Trophoblast cell (in vitro differentiated cells and primary cell): ENCODE data around the gene GNAL.

Experiments
- DNase-seq, 2 donors: peaks; one replicate each; pipeline ENCODE4 v3.0.0-alpha.2; 2016
- H2AFZ ChIP-seq: 2 replicates; pipeline ENCODE4 v1.6.1; 2013; ENCODE audit warnings: low read length, moderate library complexity, mild to moderate bottlenecking; ENCODE audit not compliant: insufficient read depth, poor library complexity
- H2AK5ac ChIP-seq: 2 replicates; pipeline ENCODE4 v1.6.1; 2013; ENCODE audit warnings: mild to moderate bottlenecking, low read length
- H2BK120ac ChIP-seq: 2 replicates; pipeline ENCODE4 v1.6.1; 2013; ENCODE audit warnings: low read length, mild to moderate bottlenecking, moderate library complexity; ENCODE audit not compliant: insufficient read depth, poor library complexity
- H2BK12ac ChIP-seq: 2 replicates; pipeline ENCODE4 v1.6.1; 2013; ENCODE audit warnings: mild to moderate bottlenecking, low read length, moderate library complexity
- H2BK5ac ChIP-seq: 2 replicates; pipeline ENCODE4 v1.6.1; 2013; ENCODE audit warnings: low read length, low read depth, moderate library complexity, mild to moderate bottlenecking; ENCODE audit not compliant: poor library complexity
- H3K14ac ChIP-seq: 2 replicates; pipeline ENCODE4 v1.6.1; 2013; ENCODE audit warnings: mild to moderate bottlenecking, low read length
- H3K18ac ChIP-seq: 2 replicates; pipeline ENCODE4 v1.6.1; 2013; ENCODE audit warnings: mild to moderate bottlenecking, low read length
- H3K23ac ChIP-seq: 2 replicates; pipeline ENCODE4 v1.6.1; 2013; ENCODE audit warnings: low read length
- H3K27ac ChIP-seq: 2 replicates; pipeline ENCODE4 v1.5.1; 2013; ENCODE audit warnings: low read depth, mild to moderate bottlenecking, inconsistent platforms, low read length, moderate library complexity
- H3K27me3 ChIP-seq: 2 replicates; pipeline ENCODE4 v1.6.1; 2013; ENCODE audit warnings: inconsistent platforms, mild to moderate bottlenecking, low read length, moderate library complexity; ENCODE audit not compliant: insufficient read depth
- H3K36me3 ChIP-seq, 2 experiments: 1 replicate in 1 of 2; 2 replicates in 1 of 2; pipeline ENCODE4 v1.6.1; 2013; ENCODE audit warnings: low read length in 2 of 2, mild to moderate bottlenecking in 2 of 2, moderate library complexity in 1 of 2; ENCODE audit not compliant: insufficient read depth in 2 of 2, control insufficient read depth in 1 of 2
- H3K4ac ChIP-seq: 2 replicates; pipeline ENCODE4 v1.6.1; 2013; ENCODE audit warnings: low read depth, mild to moderate bottlenecking, low read length, moderate library complexity
- H3K4me1 ChIP-seq, 2 experiments: 1 replicate in 1 of 2; 2 replicates in 1 of 2; pipeline ENCODE4 v1.6.1; 2013; ENCODE audit warnings: low read length in 2 of 2, mild to moderate bottlenecking in 2 of 2, moderate library complexity in 1 of 2; ENCODE audit not compliant: insufficient read depth in 2 of 2, control insufficient read depth in 1 of 2
- H3K4me2 ChIP-seq: 2 replicates; pipeline ENCODE4 v1.6.1; 2013; ENCODE audit warnings: inconsistent platforms, mild to moderate bottlenecking, low read length, moderate library complexity
- H3K4me3 ChIP-seq: 2 replicates; pipeline ENCODE4 v1.5.1; 2013; ENCODE audit warnings: mild to moderate bottlenecking, low read depth, low read length, inconsistent platforms
- H3K79me1 ChIP-seq: one replicate; pipeline ENCODE4 v1.6.1; 2013; ENCODE audit warnings: low read length
- H3K79me2 ChIP-seq: 2 replicates; pipeline ENCODE4 v1.6.1; 2013; ENCODE audit warnings: low read length, mild to moderate bottlenecking; ENCODE audit not compliant: control insufficient read depth, insufficient read depth, poor library complexity
- H3K9ac ChIP-seq: 2 replicates; pipeline ENCODE4 v1.6.1; 2013; ENCODE audit warnings: mild to moderate bottlenecking, low read length
- H3K9me3 ChIP-seq: 2 replicates; pipeline ENCODE4 v1.6.1; 2013; ENCODE audit warnings: low read depth, mild to moderate bottlenecking, control low read depth, inconsistent platforms, low read length; ENCODE audit not compliant: insufficient read depth
- H4K12ac ChIP-seq: 2 replicates; pipeline ENCODE4 v1.6.1; 2013; ENCODE audit warnings: low read depth, mild to moderate bottlenecking, low read length, moderate library complexity
- H4K8ac ChIP-seq: 2 replicates; pipeline ENCODE4 v1.6.1; 2013; ENCODE audit warnings: low read depth, mild to moderate bottlenecking, low read length, moderate library complexity
- H4K91ac ChIP-seq: one replicate; pipeline ENCODE4 v1.6.1; 2013; ENCODE audit warnings: low read depth, mild to moderate bottlenecking, low read length, moderate library complexity
- WGBS: extraction: QIAGEN DNeasy Blood & Tissue Kit; methylation state at CpG from one replicate; pipeline ENCODE4 v1.1.7; 2013; ENCODE audit warnings: missing lambda C conversion rate; ENCODE audit not compliant: insufficient read length, insufficient coverage; ENCODE audit errors: extremely low coverage; 5-methylcytosine and 5-hydroxymethylcytosine counted together

The GNAL gene

GRCh38 chr18:11823545-11823944 lies 134.5 kb downstream of the GNAL start:
- no peak overlapping the region for H2BK120ac ChIP-seq
- H3K14ac ChIP-seq, result no peak overlapping the region
- no peak overlapping the region for H2BK12ac ChIP-seq
- H3K4ac ChIP-seq, result no peak overlapping the region
- H2AFZ ChIP-seq, result no peak overlapping the region
- H3K18ac ChIP-seq, result no peak overlapping the region
- H3K27ac ChIP-seq, result no peak overlapping the region
- no peak overlapping the region for H2AK5ac ChIP-seq
- H2BK5ac ChIP-seq, result no peak overlapping the region
- H3K4me2 ChIP-seq, result no peak overlapping the region
- no peaks in the 10 kb centered on the region for H3K79me2 ChIP-seq
- H3K4me1 ChIP-seq, result no peaks in the 10 kb centered on the region
- no peaks in the 10 kb centered on the region for H3K36me3 ChIP-seq
- H3K4me3 ChIP-seq, result no peak overlapping the region
- no peak overlapping the region for H4K12ac ChIP-seq
- H4K91ac ChIP-seq, result no peak overlapping the region
- no peak overlapping the region for H4K8ac ChIP-seq
- H3K27me3 ChIP-seq, result no peaks in the 10 kb centered on the region
- H3K9ac ChIP-seq, result no peak overlapping the region
- no peak for DNase-seq
- H3K23ac ChIP-seq, result no peak overlapping the region
- no CpG with 5 or more reads among the region's 5 CpGs for WGBS
- H3K79me1 ChIP-seq, result no peaks in the 10 kb centered on the region
- H3K9me3 ChIP-seq, result no peaks in the 10 kb centered on the region

- Histone ChIP-seq H4K12ac (no peak overlapping the region), H4K8ac (no peak overlapping the region), H2AFZ (no peak overlapping the region), H3K27me3 (no peaks in the 10 kb centered on the region), H3K4ac (no peak overlapping the region), H3K14ac (no peak overlapping the region), H3K4me1 (peaks cover 0 to 3% of the 10 kb centered on the region in 2 experiments), H3K36me3 (no peaks in the 10 kb centered on the region), H3K18ac (no peak overlapping the region), H2BK5ac (no peak overlapping the region), H3K79me1 (no peaks in the 10 kb centered on the region), H2AK5ac (no peak overlapping the region), H2BK12ac (no peak overlapping the region), H3K79me2 (no peaks in the 10 kb centered on the region), H2BK120ac (no peak overlapping the region), H3K4me2 (no peak overlapping the region), H3K27ac (no peak overlapping the region), H3K4me3 (no peak overlapping the region), H4K91ac (no peak overlapping the region), H3K9ac (no peak overlapping the region), H3K23ac (no peak overlapping the region), H3K9me3 (no peaks in the 10 kb centered on the region)
- no CpG with 5 or more reads among the region's 12 CpGs for WGBS
- peak; percentile 19 to 45 for DNase-seq
Measured at GRCh38 chr18:11826836-11827235, 137.8 kb downstream of the GNAL start.

- Histone ChIP-seq H3K14ac (no peak overlapping the region), H2BK12ac (no peak overlapping the region), H4K91ac (no peak overlapping the region), H3K4ac (no peak overlapping the region), H3K27ac (no peak overlapping the region), H3K9me3 (no peaks in the 10 kb centered on the region), H3K18ac (no peak overlapping the region), H3K36me3 (no peaks in the 10 kb centered on the region), H3K9ac (no peak overlapping the region), H2BK5ac (no peak overlapping the region), H3K79me1 (no peaks in the 10 kb centered on the region), H3K27me3 (no peaks in the 10 kb centered on the region), H3K4me3 (no peak overlapping the region), H3K4me2 (no peak overlapping the region), H4K8ac (no peak overlapping the region), H2AK5ac (no peak overlapping the region), H3K79me2 (no peaks in the 10 kb centered on the region), H3K23ac (no peak overlapping the region), H3K4me1 (peaks cover 0 to 3% of the 10 kb centered on the region in 2 experiments), H4K12ac (no peak overlapping the region), H2BK120ac (no peak overlapping the region), H2AFZ (no peak overlapping the region)
- no peak for DNase-seq
- WGBS, result no CpG with 5 or more reads among the region's 6 CpGs
Measured at GRCh38 chr18:11828786-11829432, 139.8 kb downstream of the GNAL start.

- no CpG with 5 or more reads among the region's 4 CpGs for WGBS
- no peak overlapping the region for H3K27ac ChIP-seq
- H3K14ac ChIP-seq, result no peak overlapping the region
- H3K4me3 ChIP-seq, result no peak overlapping the region
- no peaks in the 10 kb centered on the region for H3K79me1 ChIP-seq
- H2BK12ac ChIP-seq, result no peak overlapping the region
- H3K18ac ChIP-seq, result no peak overlapping the region
- DNase-seq, result no peak
- H3K4me1 ChIP-seq, result peaks cover 0 to 3% of the 10 kb centered on the region in 2 experiments
- no peak overlapping the region for H3K23ac ChIP-seq
- no peak overlapping the region for H4K8ac ChIP-seq
- no peaks in the 10 kb centered on the region for H3K27me3 ChIP-seq
- no peaks in the 10 kb centered on the region for H3K36me3 ChIP-seq
- H4K91ac ChIP-seq, result no peak overlapping the region
- no peaks in the 10 kb centered on the region for H3K79me2 ChIP-seq
- no peaks in the 10 kb centered on the region for H3K9me3 ChIP-seq
- H4K12ac ChIP-seq, result no peak overlapping the region
- H3K4ac ChIP-seq, result no peak overlapping the region
- H2AK5ac ChIP-seq, result no peak overlapping the region
- H2BK120ac ChIP-seq, result no peak overlapping the region
- H3K4me2 ChIP-seq, result no peak overlapping the region
- H2AFZ ChIP-seq, result no peak overlapping the region
- H3K9ac ChIP-seq, result no peak overlapping the region
- no peak overlapping the region for H2BK5ac ChIP-seq
Measured at GRCh38 chr18:11830585-11830984, 141.5 kb downstream of the GNAL start.
